GM12878 (cell line): Measurements from ENCODE around the gene MEG3. TPM values are rescaled to one million over a fixed set of nuclear protein-coding genes. Genes with fewer than 3 reads are reported as not detected.

Experiments used
- ATAC-seq: fragments of 200-7000 bp; cut with Tn5 transposase; 3 replicates; pipeline ENCODE4 v1.9.1; 2020; ENCODE audit warnings: mild to moderate bottlenecking, moderate library complexity
- BruUV-seq: library from RNA; stranded (reverse); fragments of 400-500 nt; replicated peaks from 2 replicates; lab custom pipeline; 2021; lab: Mats Ljungman, UMichigan
- CTCF ChIA-PET: fragments of 300-600 bp; sonication (Branson Sonifier 250); formaldehyde crosslinking; extraction: SDS; loops from one replicate; lab custom pipeline; 2021; ENCODE audit warnings: inconsistent platforms; lab: Yijun Ruan, JAX
- POLR2A ChIA-PET: fragments of 350-600 bp; formaldehyde crosslinking; extraction: SDS; loops from one replicate; lab custom pipeline; 2021; ENCODE audit warnings: inconsistent platforms; lab: Charles Lee
- RAD21 ChIA-PET: fragments of 300-600 bp; sonication (Branson Sonifier 250); formaldehyde crosslinking; loops from one replicate; lab custom pipeline; 2023; ENCODE audit warnings: antibody characterized with exemption; ENCODE audit not compliant: unreplicated experiment; lab: Charles Lee
- SMC1A ChIA-PET: fragments of 300-600 bp; sonication (Branson Sonifier 250); formaldehyde crosslinking; loops from one replicate; lab custom pipeline; 2023; ENCODE audit not compliant: unreplicated experiment, uncharacterized antibody; lab: Charles Lee
- DNase-seq: peaks from one replicate; pipeline ENCODE4 v3.0.0-alpha.2; 2011; ENCODE audit warnings: low read depth, low spot score
- FAIRE-seq: peaks from 3 replicates; lab custom pipeline; 2011; peaks lifted over from hg19 to GRCh38; lab: Jason Lieb, UNC
- H2AFZ ChIP-seq: 2 replicates; pipeline ENCODE4 v1.6.0; 2011; ENCODE audit warnings: low read depth, low read length, control low read depth; ENCODE audit not compliant: control insufficient read depth
- H3K27ac ChIP-seq: 2 replicates; pipeline ENCODE4 v1.5.1; 2011; ENCODE audit warnings: control low read depth; ENCODE audit not compliant: control insufficient read depth, insufficient read depth
- H3K27me3 ChIP-seq, 2 experiments: replicated peaks in 1 of 2; 2 replicates each; pipeline versions ENCODE4 v1.6.0 to v1.6.1; 2011; ENCODE audit warnings: low read length in 1 of 2; ENCODE audit not compliant: control insufficient read depth in 2 of 2, insufficient read depth in 2 of 2
- H3K36me3 ChIP-seq, 2 experiments: 2 replicates each; pipeline ENCODE4 v1.5.1; 2011; ENCODE audit warnings: low read length in 1 of 2; ENCODE audit not compliant: control insufficient read depth in 2 of 2, insufficient read depth in 2 of 2
- H3K4me1 ChIP-seq: 2 replicates; pipeline ENCODE4 v1.6.1; 2011; ENCODE audit warnings: mild to moderate bottlenecking, low read length, moderate library complexity, mixed read lengths; ENCODE audit not compliant: control insufficient read depth, insufficient read depth
- H3K4me2 ChIP-seq: 2 replicates; pipeline ENCODE4 v1.6.0; 2011; ENCODE audit warnings: control low read depth; ENCODE audit not compliant: control insufficient read depth, insufficient read depth
- H3K4me3 ChIP-seq: fragments of 200-600 bp; sonication (generic); 2 replicates; pipeline ENCODE4 v1.5.1; 2016
- H3K79me2 ChIP-seq: 2 replicates; pipeline ENCODE4 v1.6.0; 2011; ENCODE audit warnings: low read length; ENCODE audit not compliant: control insufficient read depth, insufficient read depth
- H3K9ac ChIP-seq: 2 replicates; pipeline ENCODE4 v1.8.0; 2011; ENCODE audit warnings: low read length, control low read depth, mixed read lengths; ENCODE audit not compliant: control insufficient read depth, insufficient read depth
- H3K9me3 ChIP-seq: replicated peaks from 3 replicates; pipeline ENCODE4 v1.5.1; 2011; ENCODE audit warnings: mild to moderate bottlenecking, low read length; ENCODE audit not compliant: control insufficient read depth, insufficient read depth
- H4K20me1 ChIP-seq: 2 replicates; pipeline ENCODE4 v1.6.0; 2011; ENCODE audit not compliant: control insufficient read depth, insufficient read depth
- CHD1 ChIP-seq: IDR thresholded peaks from 2 replicates; pipeline ENCODE4 v1.6.1; 2012; ENCODE audit warnings: low read depth, low read length, improper control_type of control experiment
- IKZF2 ChIP-seq, 2 experiments: fragments of 450-650 bp; IDR thresholded peaks; 2 replicates each; pipeline ENCODE4 v1.6.1; 2017; ENCODE audit warnings: mild to moderate bottlenecking in 2 of 2, moderate library complexity in 2 of 2
- KLF5 ChIP-seq: fragments of 450-650 bp; IDR thresholded peaks from 2 replicates; pipeline ENCODE4 v1.6.1; 2014; ENCODE audit warnings: mild to moderate bottlenecking; ENCODE audit not compliant: partially characterized antibody
- MEF2A ChIP-seq: IDR thresholded peaks from 2 replicates; pipeline ENCODE4 v1.6.1; 2011; ENCODE audit warnings: low read depth, mild to moderate bottlenecking, low read length, moderate library complexity; ENCODE audit not compliant: insufficient read depth
- NRF1 ChIP-seq: conservative IDR thresholded peaks from 2 replicates; pipeline ENCODE4 v1.6.1; 2011; ENCODE audit warnings: mild to moderate bottlenecking, low read depth, low read length, improper control_type of control experiment
- PAX8 ChIP-seq: fragments of 450-650 bp; IDR thresholded peaks from 2 replicates; pipeline ENCODE4 v1.6.1; 2017; ENCODE audit warnings: mild to moderate bottlenecking, moderate library complexity
- PML ChIP-seq: IDR thresholded peaks from 2 replicates; pipeline ENCODE4 v1.6.1; 2012; ENCODE audit warnings: low read length, inconsistent platforms
- RELB ChIP-seq: fragments of 450-650 bp; IDR thresholded peaks from 2 replicates; pipeline ENCODE4 v1.6.1; 2017; ENCODE audit warnings: low read depth, mild to moderate bottlenecking, moderate library complexity
- SMC3 ChIP-seq: IDR thresholded peaks from 2 replicates; pipeline ENCODE4 v1.6.1; 2011; ENCODE audit warnings: low read length, improper control_type of control experiment, borderline replicate concordance
- TARDBP ChIP-seq: IDR thresholded peaks from 2 replicates; pipeline ENCODE4 v1.6.1; 2016; ENCODE audit warnings: borderline replicate concordance
- TCF3 ChIP-seq: IDR thresholded peaks from 2 replicates; pipeline ENCODE4 v1.6.1; 2012; ENCODE audit warnings: low read depth, mild to moderate bottlenecking, low read length, borderline replicate concordance; ENCODE audit not compliant: insufficient read depth
- ZNF217 ChIP-seq: fragments of 450-650 bp; IDR thresholded peaks from 2 replicates; pipeline ENCODE4 v1.6.1; 2017; ENCODE audit warnings: antibody characterized with exemption, mild to moderate bottlenecking
- WGBS: methylation state at CpG from one replicate; pipeline ENCODE4 v1.1.6; 2016; ENCODE audit warnings: low lambda C conversion rate; ENCODE audit not compliant: insufficient replicate concordance, insufficient coverage; ENCODE audit errors: missing lambda C conversion rate; 5-methylcytosine and 5-hydroxymethylcytosine counted together
- in situ Hi-C: fragments of 300-500 bp; cut with MboI; formaldehyde crosslinking; loops from 9 replicates; pipeline ENCODE4 v1.14.3; 2018; ENCODE audit warnings: mixed read lengths
- intact Hi-C: fragments of 100-400 bp; cut with micrococcal nuclease; formaldehyde crosslinking; loops from one replicate; pipeline ENCODE4 v1.14.2; 2022; ENCODE audit not compliant: unreplicated experiment
- polyA plus RNA-seq, 11 experiments: library from polyadenylated mRNA; depleted of rRNA in 4 of 11; unstranded in 6 of 11; stranded (reverse) in 5 of 11; fragments of >200 nt; fragmentation: Nextera tagmentation in 4 of 11; fragmentation: Illumina TruSeq in 1 of 11; extraction: Ambion mirVana in 4 of 11; extraction: Trizol in 1 of 11; gene quantifications; 1 replicate in 1 of 11; 2 replicates in 10 of 11; pipeline versions ENCODE4 v1.2.1 to v1.2.3, GENCODE V29; 2011 to 2016; ENCODE audit warnings: inconsistent platforms in 2 of 11, missing spikeins in 2 of 11, low read depth in 1 of 11
- total RNA-seq, 4 experiments: library from RNA; depleted of rRNA in 3 of 4; stranded (reverse); fragments of >200 nt in 3 of 4; fragmentation: Illumina TruSeq in 1 of 4; extraction: Trizol in 1 of 4; gene quantifications; 2 replicates each; pipeline versions ENCODE4 v1.2.1 to v1.2.3, GENCODE V29; 2013 to 2021
- TF ChIP-seq, protein P1 (sequence below): fragments of 450-650 bp; IDR thresholded peaks from 2 replicates; pipeline ENCODE4 v1.6.1; 2016; ENCODE audit warnings: mild to moderate bottlenecking
- TF ChIP-seq, protein P2 (sequence below): fragments of 450-650 bp; IDR thresholded peaks from 2 replicates; pipeline ENCODE4 v1.6.1; 2017; ENCODE audit warnings: mild to moderate bottlenecking, moderate library complexity

Gene MEG3
- total and polyA plus RNA-seq, 10 of the 15 experiments (the other 5 are each of a cell fraction or from before 2014, with no cell fraction given), result 0.03 to 2.9 (median 0.95) TPM; not detected in 7

GRCh38 chr14:100860556-100861187 is 34.8 kb downstream of the MEG3 start (continued):
- TF ChIP-seq SMC3, result no peak
- TF ChIP-seq KLF5, result no peak

DNA sequence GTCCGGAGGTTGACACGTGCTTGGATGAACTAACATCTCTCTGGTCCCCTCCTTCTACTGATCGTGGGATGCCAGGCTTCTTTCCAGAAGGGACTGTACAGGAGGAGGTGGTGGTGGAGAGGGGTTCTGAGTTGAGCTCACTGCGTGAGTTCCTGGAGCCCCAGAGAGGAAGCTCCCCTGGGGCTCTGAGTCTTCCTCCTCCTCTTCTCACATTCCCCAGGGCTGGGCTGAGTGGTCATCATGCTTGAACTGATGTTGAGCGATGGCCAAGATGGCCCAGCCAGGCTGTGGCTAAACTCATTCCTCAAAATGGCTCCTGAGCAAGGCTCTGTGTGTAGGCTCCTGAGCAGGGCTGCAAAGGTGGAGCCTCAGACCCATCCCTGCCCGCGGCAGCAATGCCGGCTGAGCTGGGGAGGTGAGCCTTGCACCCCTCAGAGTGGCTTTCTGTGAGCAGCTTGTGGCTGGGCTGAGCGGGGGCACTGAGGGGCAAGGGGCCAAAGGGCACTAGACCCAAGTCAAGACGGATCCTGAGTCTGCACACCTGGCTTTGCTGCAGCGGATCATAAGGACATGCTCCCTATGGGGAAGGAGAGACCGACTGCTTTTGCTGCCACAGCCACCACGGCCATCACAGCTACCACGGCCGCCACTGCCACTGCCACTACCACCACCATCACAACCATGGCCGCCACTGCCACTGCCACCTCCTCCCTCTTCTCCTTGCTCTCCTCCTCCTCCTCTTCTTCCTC is 35.4 kb downstream of the MEG3 start:
- Histone ChIP-seq H3K36me3 (no peaks in the 10 kb centered on the region), H3K4me3 (no peak overlapping the region), H3K27me3 (no peaks in the 10 kb centered on the region), H3K9me3 (no peaks in the 10 kb centered on the region), H4K20me1 (no peaks in the 10 kb centered on the region), H3K79me2 (no peaks in the 10 kb centered on the region), H3K27ac (no peak overlapping the region), H2AFZ (no peak overlapping the region), H3K4me1 (no peaks in the 10 kb centered on the region), H3K4me2 (no peak overlapping the region), H3K9ac (no peak overlapping the region)
- SMC1A ChIA-PET, result no interaction called here
- DNase-seq (no peak), FAIRE-seq (no peak), ATAC-seq (no peak)
- POLR2A ChIA-PET, result no interaction called here
- CTCF ChIA-PET, result no interaction called here
- intact Hi-C loops, result no loop called here
- RAD21 ChIA-PET, result no interaction called here
- WGBS, result 39% methylated on average over 16 of the region's 16 CpGs
- TF ChIP-seq ZNF217, result no peak
- TF ChIP-seq, protein P1, sequence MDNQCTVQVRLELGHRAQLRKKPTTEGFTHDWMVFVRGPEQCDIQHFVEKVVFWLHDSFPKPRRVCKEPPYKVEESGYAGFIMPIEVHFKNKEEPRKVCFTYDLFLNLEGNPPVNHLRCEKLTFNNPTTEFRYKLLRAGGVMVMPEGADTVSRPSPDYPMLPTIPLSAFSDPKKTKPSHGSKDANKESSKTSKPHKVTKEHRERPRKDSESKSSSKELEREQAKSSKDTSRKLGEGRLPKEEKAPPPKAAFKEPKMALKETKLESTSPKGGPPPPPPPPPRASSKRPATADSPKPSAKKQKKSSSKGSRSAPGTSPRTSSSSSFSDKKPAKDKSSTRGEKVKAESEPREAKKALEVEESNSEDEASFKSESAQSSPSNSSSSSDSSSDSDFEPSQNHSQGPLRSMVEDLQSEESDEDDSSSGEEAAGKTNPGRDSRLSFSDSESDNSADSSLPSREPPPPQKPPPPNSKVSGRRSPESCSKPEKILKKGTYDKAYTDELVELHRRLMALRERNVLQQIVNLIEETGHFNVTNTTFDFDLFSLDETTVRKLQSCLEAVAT, result no peak
- TF ChIP-seq NRF1, result no peak
- TF ChIP-seq PML, result no peak
- no peak for TF ChIP-seq RELB
- TF ChIP-seq IKZF2 (IDR thresholded peaks at IDR 0.05), result no peak
- TF ChIP-seq CHD1, result no peak
- TF ChIP-seq, protein P2, sequence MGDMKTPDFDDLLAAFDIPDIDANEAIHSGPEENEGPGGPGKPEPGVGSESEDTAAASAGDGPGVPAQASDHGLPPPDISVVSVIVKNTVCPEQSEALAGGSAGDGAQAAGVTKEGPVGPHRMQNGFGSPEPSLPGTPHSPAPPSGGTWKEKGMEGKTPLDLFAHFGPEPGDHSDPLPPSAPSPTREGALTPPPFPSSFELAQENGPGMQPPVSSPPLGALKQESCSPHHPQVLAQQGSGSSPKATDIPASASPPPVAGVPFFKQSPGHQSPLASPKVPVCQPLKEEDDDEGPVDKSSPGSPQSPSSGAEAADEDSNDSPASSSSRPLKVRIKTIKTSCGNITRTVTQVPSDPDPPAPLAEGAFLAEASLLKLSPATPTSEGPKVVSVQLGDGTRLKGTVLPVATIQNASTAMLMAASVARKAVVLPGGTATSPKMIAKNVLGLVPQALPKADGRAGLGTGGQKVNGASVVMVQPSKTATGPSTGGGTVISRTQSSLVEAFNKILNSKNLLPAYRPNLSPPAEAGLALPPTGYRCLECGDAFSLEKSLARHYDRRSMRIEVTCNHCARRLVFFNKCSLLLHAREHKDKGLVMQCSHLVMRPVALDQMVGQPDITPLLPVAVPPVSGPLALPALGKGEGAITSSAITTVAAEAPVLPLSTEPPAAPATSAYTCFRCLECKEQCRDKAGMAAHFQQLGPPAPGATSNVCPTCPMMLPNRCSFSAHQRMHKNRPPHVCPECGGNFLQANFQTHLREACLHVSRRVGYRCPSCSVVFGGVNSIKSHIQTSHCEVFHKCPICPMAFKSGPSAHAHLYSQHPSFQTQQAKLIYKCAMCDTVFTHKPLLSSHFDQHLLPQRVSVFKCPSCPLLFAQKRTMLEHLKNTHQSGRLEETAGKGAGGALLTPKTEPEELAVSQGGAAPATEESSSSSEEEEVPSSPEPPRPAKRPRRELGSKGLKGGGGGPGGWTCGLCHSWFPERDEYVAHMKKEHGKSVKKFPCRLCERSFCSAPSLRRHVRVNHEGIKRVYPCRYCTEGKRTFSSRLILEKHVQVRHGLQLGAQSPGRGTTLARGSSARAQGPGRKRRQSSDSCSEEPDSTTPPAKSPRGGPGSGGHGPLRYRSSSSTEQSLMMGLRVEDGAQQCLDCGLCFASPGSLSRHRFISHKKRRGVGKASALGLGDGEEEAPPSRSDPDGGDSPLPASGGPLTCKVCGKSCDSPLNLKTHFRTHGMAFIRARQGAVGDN, result no peak
- TF ChIP-seq TCF3, result no peak
- no peak for TF ChIP-seq MEF2A
- TF ChIP-seq PAX8, result no peak
- no peak for TF ChIP-seq TARDBP
- no TSS peak for BruUV-seq
- in situ Hi-C loops, result no loop called here
